Measurements from ENCODE around the gene JAK1.
A peak's percentile ranks its signal among the peaks of the same experiment; 100 is the strongest.

Gene JAK1

GRCh38 chr1:64917907-64918306 lies 48.4 kb downstream of the JAK1 start:
- DNase-seq: no peak

GRCh38 chr1:64917328-64917861 lies 49.0 kb downstream of the JAK1 start:
- DNase-seq: peak; percentile 100

- DNase-seq: no peak
Measured at GRCh38 chr1:64915381-64916274, 50.7 kb downstream of the JAK1 start.

GRCh38 chr1:64913361-64914015 lies 52.9 kb downstream of the JAK1 start:
- DNase-seq: no peak

- no peak for DNase-seq
Measured at GRCh38 chr1:64912191-64912590, 54.2 kb downstream of the JAK1 start.

GRCh38 chr1:64911326-64911725 lies 55.0 kb downstream of the JAK1 start:
- no peak for DNase-seq

- peak; percentile 50 for DNase-seq
Measured at GRCh38 chr1:64909031-64909430, 57.3 kb downstream of the JAK1 start.

GRCh38 chr1:64908575-64908974 lies 57.8 kb downstream of the JAK1 start:
- DNase-seq: no peak

GRCh38 chr1:64906447-64906846 lies 59.9 kb downstream of the JAK1 start:
- no peak for DNase-seq

- no peak for DNase-seq
Measured at GRCh38 chr1:64903593-64903992, 62.8 kb downstream of the JAK1 start.

- no peak for DNase-seq
Measured at GRCh38 chr1:64901663-64902062, 64.7 kb downstream of the JAK1 start.

- DNase-seq: no peak
Measured at GRCh38 chr1:64900916-64901315, 65.4 kb downstream of the JAK1 start.

- DNase-seq: peak; percentile 86
Measured at GRCh38 chr1:64898107-64898861, 68.1 kb downstream of the JAK1 start.

- no peak for DNase-seq
Measured at GRCh38 chr1:64896551-64896950, 69.8 kb downstream of the JAK1 start.

- peak; percentile 60 for DNase-seq
Measured at GRCh38 chr1:64895500-64895899, 70.8 kb downstream of the JAK1 start.

- DNase-seq: no peak
Measured at GRCh38 chr1:64894438-64895196, 71.7 kb downstream of the JAK1 start.

GRCh38 chr1:64893921-64894320 lies 72.4 kb downstream of the JAK1 start:
- DNase-seq: no peak

- DNase-seq: peak; percentile 34
Measured at GRCh38 chr1:64892576-64893573, 73.5 kb downstream of the JAK1 start.

- DNase-seq: peak; percentile 43
Measured at GRCh38 chr1:64891448-64891825, 74.9 kb downstream of the JAK1 start.

GRCh38 chr1:64890699-64891447 lies 75.5 kb downstream of the JAK1 start:
- no peak for DNase-seq

Data from fibroblast of upper back skin (primary cell).